Islet of Langerhans (tissue), 1 donor: ENCODE measurements around the gene CXCL10.
"Not testable (repeated sequence)": the region's sequence is repeated elsewhere in the genome, so short reads cannot be mapped to it uniquely, and the experiment has no call there.

Experiments used
- FAIRE-seq: peaks from one replicate; lab custom pipeline; 2011; peaks lifted over from hg19 to GRCh38; lab: Jason Lieb, UNC

CXCL10 gene

DNA sequence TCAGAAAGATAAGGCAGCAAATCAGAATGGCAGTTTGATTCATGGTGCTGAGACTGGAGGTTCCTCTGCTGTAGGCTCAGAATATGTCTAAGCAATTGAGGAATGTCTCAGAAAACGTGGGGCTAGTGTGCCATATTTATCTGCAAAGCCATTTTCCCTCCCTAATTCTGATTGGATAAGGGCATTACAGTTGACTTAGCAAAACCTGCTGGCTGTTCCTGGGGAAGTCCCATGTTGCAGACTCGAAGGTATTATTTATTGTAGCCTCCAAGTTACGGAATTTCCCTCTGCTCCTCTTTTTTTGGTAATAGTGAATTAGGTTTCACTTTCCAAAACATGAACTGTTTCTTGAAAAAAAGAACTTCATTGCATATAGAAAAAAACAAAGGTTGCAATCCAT lies at the start of gene CXCL10:
CXCL10 (minus strand) TSS at position 109 of the 400 bp plus-strand sequence; CDS start at position 43, 66 bp downstream.
- FAIRE-seq, result no peak

DNA sequence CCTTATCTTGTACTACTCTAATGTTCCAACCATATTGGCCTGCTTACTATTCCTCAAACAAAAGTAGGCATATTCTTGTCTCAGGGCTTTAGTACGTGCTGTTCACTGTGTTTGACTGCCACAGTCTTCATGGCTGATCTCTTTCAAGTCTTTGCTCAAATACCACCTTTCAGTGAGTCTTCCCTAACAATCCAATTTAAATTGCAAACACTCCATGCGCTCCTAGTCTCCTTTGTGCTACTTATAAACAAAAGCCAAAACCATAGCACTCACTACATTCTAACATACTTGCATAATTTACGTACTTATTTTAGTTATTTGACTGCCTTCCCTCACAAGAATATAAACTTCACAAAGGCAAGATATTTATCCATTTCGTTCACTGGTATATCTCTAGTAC lies 49.5 kb upstream of the CXCL10 start:
- no peak for FAIRE-seq

DNA sequence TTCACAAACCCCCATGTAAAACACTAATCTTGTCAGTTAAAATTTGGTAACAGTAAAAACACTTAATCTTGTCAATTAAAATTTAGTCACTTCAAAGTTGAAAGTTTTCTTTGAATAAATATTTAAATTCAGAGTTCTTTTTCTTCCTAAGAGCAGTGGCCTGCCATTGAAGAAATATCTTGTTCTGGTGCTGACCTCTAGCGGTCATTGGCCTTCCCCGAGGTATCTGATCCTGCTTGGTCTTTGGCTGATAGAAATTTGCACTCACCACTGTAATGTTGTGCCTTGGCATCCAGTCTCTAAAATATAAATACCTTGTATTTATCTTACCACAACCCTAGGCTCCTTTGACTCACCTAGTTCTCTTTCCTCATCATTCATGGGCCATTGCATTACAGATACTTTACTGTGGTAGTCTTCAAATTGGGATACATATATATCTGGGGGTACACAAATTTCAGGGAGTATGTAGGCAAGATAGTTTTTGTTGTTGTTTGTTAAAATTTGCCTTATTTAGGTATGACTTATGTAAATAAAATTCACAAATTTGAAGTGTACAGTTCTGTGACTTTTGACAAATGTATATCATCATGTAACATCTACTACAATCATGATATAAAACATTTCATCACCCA lies 44.5 kb upstream of the CXCL10 start:
- peak; percentile 96 for FAIRE-seq

DNA sequence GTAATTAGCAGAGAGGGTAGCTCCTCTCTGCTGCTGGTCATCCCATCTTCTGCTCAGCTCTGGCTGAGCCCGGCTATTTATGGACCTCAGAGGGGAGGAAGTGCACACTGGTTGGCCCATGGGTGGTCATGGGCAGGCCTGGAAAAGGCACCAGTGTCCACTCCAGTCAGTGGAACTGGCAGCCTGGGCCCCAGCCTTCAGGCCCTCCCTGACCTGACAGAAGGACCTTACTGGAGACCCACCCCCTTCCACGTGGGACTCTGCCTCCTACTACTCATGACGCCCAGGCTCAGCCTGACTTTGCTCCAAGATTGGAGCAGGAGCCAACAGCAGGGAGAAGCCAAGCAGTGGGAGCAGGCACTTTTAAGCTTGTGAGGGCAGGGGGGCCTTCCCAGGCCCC lies 43.2 kb upstream of the CXCL10 start:
- no peak for FAIRE-seq

DNA sequence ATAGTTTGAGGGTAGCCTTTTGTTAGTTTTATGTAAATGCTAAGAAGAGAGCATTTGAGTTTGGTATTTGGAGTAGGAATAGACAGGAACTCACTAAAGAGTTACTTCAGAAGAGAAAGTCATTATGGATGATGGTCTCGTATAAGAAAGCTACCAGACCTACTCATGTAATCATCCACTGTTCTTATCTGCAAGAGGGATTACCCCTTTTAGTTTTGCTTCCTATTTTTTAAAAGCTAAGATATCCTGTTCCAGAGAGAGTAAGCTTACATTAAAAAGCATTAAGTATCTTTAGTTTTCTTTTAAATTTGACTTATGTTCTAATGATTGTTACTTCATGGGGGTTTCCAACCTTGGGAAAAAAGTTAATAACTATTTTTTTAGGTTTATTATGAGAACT lies 38.7 kb upstream of the CXCL10 start:
- no peak for FAIRE-seq

DNA sequence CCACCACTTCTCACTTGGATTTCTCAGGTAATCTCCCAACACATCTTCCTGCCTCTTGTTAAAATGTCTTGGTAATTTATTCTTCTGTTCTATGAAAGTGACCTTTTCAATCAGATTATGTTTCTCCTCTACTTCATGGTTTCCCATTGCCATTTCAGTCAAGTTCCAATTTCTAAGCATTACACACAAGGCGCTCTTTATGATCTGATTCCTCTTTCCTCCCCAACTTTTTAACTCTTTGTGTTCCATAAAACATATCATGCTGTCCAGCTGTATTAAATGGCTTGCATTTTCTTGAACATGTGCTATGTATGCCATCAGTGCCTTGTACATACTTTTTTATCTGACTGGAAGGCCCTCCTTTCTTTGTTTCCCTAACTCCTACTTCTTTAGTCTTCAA lies 38.1 kb upstream of the CXCL10 start:
- FAIRE-seq, result no peak

DNA sequence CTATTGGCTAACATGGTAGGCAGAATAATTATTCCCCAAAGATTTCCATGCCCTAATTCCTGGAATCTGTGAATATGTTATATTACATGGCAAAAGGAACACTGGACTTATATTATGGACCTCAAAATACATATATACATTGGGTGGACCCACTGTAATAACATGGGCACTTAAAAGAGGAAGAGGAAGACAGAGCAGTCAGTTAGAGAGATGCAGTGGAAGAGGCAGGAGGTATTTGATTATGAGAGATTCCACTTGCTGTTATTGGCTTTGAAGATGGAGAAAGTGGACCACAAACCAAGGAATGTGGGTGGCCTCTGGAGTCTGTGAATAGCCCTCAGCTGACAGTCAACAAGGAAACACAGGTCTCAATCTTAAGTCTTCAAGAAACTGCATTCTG lies 37.2 kb upstream of the CXCL10 start:
- no peak for FAIRE-seq

DNA sequence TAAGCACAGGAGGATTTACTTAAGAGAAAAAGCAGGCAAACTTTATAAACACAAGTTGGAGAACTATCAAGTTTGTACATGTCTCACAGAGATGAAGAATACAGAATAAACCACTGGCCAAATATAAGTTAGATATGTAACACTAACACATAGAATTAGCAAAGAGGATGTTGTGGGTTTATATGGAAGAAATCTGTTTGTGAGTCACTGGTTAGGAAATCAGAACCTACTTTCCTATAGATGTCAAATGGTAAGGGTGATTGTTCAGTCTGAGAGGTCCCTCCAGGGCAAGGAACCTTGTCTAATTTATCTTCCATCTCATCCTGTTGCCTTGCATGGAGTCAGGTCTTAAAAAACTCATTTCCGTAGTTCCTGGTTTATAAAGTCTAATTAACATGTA lies 36.5 kb upstream of the CXCL10 start:
- no peak for FAIRE-seq

DNA sequence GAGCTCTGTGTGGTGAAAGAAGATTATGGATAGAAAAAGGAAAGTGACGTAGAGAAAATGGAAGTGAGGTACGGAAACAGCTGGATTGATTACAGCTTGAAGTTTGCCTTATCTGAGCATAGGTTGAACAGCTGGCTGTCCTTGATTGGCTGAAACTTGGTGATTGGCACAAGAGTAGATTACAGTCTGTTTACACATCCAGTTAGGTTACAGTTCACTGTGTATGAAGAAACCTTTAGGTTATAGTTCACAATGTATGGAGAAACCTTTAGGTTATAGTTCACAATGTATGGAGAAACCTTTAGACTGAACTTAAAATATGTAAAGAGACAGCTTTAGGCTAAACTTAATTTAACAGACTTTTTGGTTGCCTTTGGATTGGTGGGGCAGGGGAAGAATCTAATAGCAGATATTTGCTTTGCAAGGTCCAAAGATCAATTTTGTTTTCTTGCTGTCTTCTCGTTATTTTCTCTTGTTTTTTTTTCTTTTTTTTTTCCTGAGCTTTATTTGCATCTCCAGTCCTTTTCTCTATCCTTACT lies 35.7 kb upstream of the CXCL10 start:
- no peak for FAIRE-seq

DNA sequence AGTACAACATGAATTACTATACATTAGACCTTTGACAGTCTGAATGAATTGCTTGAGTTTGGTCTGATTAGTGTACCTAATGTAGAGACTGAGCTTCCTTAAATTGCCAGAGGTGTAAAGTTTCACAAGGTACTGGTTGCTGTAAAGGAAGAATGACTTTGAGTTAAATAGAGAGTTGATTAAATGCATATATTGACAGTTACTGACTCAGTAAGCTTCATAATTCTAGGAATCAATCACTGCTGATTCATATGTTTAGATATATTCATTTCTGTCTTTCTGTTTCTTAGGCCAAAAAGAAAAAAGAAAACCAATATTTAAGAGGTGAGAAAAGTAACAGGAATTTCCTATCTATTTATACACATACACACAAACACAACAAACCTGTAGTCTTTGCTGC lies 35.0 kb upstream of the CXCL10 start:
- FAIRE-seq, result no peak

DNA sequence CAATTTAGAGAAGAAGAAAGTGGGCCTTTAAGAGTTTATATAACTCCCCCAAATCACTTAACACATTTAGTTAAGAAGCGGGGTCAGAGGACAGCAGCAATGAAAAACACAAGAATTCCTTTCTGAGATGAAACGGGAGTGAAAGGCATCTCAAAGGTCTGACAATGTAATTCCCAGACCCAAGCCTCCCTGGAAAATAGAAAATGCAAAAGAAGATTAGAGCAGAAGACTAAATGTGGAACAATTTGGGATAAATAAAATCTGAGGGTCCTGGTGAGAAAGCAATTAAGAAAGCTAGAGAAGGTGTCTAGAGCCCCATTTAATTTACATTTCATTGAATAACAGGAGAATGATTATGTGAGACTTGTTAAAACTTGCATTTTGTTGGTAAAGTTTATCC lies 32.1 kb upstream of the CXCL10 start:
- no peak for FAIRE-seq

DNA sequence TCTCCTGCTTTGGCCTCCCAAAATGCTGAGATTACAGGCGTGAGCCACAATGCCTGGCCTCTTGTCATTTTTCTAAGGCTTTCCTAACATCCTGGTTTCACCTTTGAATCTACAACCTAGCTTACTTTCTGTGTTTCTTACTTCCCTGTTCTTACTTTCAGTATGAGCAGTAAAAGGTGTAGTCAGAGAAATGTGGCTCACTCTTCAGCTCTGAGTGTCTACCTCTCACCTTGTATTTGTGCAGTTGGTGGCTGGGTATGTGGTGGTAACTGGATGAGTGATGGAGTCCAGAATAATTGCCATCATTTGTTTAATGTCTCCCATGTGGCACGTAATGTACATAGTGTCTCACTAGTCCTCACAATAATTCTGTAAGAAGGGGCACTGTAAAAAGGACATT lies 31.7 kb upstream of the CXCL10 start:
- no peak for FAIRE-seq

DNA sequence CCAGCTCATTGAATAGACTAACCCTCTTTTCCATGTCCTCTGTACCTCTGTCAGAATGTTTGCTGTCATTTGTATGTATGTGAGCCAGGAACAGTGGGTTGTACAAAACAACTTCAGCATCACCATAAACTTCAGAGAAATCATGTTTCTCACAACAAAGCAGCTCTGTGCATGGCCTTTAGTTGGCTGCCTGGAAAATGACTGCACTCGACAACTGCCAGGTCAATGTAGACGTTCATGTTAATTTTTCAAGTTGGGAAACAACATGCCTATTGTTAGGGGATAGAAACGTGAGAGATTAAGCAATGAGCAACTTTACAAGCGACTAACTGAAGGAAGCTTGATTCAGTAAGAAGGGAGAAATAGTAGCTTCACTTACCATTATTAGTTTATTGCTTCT lies 30.4 kb upstream of the CXCL10 start:
- FAIRE-seq, result no peak

DNA sequence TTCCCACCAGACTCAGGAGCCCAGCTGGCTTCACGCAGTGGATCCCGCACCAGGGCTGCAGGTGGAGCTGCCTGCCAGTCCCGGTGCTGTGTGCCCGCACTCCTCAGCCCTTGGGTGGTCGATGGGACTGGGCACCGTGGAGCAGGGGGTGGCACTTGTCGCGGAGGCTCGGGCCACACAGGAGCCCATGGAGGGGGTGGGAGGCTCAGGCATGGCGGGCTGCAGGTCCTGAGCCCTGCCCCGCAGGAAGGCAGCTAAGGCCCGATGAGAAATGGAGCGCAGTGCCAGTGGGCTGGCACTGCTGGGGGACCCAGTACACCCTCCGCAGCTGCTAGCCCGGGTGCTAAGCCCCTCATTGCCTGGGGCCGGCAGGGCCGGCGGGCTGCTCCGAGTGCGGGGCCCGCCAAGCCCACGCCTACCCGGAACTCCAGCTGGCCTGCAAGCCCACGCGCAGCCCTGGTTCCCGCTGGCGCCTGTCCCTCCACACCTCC lies 27.3 kb upstream of the CXCL10 start:
- not testable (repeated sequence) for FAIRE-seq

DNA sequence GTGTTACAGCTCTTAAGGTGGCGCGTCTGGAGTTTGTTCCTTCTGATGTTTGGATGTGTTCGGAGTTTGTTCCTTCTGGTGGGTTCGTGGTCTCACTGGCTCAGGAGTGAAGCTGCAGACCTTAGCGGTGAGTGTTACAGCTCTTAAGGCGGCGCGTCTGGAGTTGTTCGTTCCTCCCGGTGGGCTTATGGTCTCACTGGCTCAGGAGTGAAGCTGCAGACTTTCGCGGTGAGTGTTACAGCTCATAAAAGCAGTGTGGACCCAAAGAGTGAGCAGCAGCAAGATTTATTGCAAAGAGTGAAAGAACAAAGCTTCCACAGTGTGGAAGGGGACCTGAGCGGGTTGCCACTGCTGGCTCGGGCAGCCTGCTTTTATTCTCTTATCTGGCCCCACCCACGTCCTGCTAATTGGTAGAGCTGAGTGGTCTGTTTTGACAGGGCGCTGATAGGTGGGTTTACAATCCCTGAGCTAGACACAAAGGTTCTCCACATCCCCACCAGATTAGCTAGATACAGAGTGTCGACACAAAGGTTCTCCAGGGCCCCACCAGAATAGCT lies 26.6 kb upstream of the CXCL10 start:
- not testable (repeated sequence) for FAIRE-seq

DNA sequence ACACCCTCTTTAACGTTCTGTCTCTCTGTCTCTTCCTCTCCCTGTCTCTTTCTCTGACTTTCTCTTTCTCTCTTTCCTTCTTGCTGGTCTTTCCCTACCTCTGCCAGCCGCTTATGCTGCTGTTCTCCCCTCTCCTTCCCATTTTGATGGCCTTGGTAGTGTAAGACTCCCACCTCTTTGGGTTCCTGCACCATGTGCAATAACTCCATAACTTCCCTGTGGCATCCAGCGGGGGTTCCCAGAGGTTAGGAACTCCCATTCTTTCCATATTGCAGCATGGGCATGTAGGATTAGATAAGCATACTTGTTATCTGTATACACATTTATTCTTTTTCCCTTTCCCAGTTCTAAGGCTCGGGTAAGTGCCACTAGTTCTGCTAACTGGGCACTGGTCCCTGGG lies 21.4 kb upstream of the CXCL10 start:
- FAIRE-seq, result not testable (repeated sequence)

DNA sequence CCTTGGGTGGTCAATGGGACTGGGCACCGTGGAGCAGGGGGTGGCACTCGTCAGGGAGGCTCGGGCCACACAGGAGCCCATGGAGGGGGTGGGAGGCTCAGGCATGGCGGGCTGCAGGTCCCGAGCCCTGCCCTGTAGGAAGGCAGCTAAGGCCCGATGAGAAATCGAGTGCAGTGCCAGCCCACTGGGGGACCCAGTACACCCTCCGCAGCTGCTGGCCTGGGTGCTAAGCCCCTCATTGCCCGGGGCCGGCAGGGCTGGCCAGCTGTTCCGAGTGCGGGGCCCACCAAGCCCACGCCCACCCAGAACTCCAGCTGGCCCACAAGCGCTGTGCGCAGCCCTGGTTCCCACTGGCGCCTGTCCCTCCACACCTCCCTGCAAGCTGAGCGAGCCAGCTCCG lies 20.0 kb upstream of the CXCL10 start:
- FAIRE-seq, result not testable (repeated sequence)

DNA sequence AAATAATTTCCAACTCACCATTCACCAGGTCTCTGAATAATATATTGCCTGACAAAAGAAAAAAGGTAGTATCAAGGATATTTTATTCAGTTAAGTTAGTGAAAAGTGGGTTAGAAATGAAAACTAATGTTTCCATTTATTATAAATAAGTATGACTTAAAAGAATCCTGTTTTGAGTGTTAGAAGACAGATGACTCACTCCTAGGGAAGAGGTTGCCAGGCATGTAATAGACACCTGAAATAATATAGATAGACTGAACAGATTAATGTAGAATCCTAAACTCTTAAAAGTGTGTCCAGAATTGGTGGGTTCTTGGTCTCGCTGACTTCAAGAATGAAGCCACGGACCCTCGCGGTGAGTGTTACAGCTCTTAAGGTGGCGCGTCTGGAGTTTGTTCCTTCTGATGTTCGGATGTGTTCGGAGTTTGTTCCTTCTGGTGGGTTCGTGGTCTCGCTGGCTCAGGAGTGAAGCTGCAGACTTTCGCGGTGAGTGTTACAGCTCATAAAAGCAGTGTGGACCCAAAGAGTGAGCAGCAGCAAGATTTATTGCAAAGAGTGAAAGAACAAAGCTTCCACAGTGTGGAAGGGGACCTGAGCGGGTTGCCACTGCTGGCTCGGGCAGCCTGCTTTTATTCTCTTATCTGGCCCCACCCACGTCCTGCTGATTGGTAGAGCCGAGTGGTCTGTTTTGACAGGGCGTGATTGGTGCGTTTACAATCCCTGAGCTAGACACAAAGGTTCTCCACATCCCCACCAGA lies 19.1 kb upstream of the CXCL10 start:
- FAIRE-seq, result not testable (repeated sequence)

DNA sequence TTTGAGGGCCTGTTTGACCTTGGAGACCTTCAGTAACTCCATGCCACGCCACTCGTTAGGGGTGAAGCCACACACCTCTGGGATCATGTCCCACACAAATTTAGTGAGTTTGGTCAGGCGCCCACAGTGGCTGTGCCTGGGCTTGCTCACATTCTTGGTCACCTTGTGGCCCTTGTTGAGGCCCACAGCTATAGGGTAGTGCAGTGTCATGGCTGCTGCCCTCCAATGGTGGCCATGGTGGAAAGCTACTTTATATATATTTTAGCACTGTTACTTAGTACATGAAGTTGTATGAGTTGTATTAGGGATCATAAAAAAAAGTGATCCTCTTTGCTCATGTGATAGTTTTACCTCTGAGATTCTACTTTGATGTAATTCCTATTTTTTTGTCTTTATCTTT lies 13.6 kb upstream of the CXCL10 start:
- no peak for FAIRE-seq

DNA sequence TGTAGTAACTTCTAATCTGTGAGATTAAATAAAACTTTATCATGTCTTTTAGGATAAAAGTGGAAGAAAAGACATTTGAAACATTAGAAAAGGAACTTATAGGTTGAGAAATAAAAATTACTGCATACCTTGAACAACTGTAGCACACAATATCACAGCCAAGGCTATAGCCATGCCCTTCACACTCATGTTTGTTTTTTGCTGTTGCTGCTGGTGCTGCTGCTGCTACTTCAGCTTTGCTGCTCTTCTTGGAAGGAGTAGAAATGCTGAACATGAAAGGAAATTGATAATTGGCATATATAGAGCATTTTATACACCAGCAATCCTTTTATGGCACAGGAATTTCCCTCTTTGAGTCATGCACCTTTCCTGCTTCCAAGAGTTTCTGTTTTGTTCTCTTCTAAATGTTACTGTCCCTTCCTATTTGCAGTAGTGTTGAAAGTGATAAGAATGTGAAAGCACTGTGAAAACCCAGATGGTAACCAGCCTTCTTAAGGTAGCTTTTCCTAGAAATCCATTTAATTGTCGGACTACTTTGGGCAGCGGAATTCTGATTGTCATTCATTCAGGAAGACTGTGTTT lies 12.6 kb upstream of the CXCL10 start, which contains the start of gene CXCL11:
CXCL11 (minus strand) TSS at position 272 of the 582 bp plus-strand sequence; CDS start at position 189, 83 bp downstream.
- FAIRE-seq, result no peak

DNA sequence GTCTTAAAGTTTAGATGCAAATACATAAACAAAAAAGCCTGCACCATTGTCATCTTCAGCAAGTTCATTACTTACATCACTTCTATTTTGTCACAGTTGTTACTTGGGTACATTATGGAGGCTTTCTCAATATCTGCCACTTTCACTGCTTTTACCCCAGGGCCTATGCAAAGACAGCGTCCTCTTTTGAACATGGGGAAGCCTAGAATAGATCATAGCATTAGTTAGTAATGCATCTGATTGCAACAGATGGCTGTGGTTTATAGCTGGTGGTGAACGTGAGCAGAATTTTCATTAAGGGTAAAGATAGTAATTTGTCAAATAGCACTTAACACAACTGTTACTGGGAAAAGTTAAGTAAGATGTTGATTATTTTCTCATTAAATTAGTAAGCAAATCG lies 11.8 kb upstream of the CXCL10 start:
- FAIRE-seq, result no peak

DNA sequence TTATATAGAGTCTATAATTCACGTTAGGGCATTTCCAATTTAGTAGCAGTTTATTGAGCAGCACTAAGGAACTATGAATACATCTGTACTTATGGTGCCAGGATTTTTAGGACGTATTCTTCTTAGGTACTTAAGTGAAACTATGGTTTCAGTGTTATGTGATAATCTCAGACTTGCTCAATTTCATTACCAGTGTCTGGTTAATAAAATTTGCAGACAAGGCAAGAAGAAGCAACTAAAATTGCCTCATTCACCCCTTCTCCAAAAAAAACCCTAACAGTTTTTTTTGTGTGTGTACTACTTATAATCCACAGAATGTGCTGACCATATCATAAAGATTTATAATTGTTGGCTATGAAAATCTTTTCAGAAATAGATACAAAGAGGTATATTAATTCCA lies 6.0 kb upstream of the CXCL10 start:
- FAIRE-seq, result no peak

DNA sequence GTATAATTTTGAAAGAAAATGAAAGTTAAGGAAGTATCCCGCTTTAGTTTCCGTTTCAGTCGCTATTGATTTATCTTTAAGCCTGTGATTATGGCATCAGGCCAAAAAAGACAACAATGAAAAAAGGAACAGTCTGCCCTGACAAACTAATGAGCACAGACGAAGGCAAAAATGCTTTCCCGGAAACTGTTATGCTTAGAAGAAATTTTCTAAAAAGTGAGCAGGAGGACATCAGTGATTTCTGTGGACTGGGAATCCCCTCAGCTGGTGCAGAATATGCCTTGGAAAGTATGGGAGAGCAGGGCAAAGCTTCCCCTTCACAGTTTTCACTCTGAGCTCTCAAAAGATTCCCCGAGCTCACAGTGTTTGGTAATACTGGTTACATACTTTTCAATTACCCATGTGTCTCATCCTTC lies 5.1 kb upstream of the CXCL10 start:
- peak; percentile 71 for FAIRE-seq
